ENCODE measurements around the gene TAF12.
"Not testable (repeated sequence)": the region's sequence is repeated elsewhere in the genome, so short reads cannot be mapped to it uniquely, and the experiment has no call there.

TAF12 gene, protein sequence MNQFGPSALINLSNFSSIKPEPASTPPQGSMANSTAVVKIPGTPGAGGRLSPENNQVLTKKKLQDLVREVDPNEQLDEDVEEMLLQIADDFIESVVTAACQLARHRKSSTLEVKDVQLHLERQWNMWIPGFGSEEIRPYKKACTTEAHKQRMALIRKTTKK

DNA sequence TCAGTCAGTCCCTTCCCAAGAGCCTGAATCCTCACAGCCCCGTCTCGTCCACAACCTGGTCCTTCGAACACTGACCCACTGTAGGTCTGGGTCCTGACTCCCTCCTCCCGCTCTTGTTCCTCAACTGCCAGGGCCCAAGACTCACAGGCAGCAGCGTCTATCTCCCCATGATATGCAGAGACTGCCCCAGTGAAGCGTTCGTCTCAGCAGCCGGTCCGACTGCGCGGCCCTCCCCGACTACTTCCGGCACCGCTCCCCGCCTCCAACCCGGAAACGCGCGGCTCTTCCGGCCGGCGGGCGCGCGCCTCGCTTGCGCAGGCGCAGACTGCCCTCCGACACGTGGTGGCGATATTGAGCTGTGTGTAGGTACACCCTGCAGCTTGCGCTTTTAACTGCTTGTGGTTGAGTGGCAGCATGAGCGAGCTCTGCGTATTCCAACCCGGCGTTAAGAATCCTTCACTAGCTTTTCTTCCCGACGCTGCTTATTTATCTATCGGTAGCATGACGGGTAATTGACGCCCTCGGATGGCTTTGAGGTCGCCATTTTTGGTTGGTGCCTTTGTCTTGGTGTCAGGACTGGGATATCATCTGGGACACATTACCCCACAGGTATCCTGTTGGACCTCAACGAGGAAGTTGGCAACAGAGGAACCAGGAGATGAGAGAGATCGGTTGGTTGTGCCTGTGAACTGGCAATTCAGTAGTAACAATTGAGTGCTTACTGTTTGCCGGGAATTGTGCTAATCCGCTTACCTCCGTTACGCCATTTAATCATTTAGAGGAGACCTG, at the start of gene TAF12:
TAF12 (minus strand) TSS at position 221 of the 789 bp plus-strand sequence. CDS start 20,986 bp downstream, outside the sequence.
- DNase-seq (ENCODE audit: low read depth in 2 of 2), result peak; percentile 87 to 89

DNA sequence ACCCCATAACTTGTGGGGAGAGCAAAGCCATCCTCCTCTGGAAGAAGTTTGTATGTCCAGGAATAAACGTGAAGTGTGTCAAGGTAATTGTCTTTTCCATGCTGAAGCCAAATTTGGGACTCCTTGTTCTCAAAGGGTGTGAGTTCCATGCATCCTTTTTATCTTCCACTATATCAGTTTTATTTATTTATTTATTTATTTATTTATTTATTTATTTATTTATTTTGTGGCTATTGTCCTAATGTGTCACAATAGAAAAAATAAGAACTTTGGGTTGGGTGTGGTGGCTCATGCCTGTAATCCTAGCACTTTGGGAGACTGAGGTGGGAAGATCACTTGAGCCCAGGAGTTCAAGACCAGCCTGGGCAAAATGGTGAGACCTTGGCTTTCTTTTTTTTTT, 48.8 kb upstream of the TAF12 start:
- not testable (repeated sequence) for DNase-seq (ENCODE audit: low read depth in 2 of 2)

DNA sequence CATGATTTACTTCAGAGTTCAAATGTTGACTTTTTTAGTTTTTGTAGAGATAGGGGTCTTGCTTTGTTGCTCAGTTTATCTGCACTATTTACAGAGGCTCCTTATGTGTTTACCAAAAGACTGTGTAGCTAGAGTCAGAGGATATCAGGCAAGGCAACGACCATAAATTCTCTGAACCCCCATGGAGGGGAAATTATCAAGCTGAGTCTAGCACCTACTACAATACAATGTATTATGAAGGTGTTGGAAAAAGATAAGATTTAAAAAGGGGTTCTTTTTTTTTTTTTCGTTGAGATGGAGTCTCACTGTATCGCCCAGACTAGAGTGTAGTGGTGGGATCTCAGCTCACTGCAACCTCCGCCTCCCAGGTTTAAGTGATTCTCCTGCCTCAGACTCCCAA, 42.1 kb upstream of the TAF12 start:
- no peak for DNase-seq (ENCODE audit: low read depth in 2 of 2)

DNA sequence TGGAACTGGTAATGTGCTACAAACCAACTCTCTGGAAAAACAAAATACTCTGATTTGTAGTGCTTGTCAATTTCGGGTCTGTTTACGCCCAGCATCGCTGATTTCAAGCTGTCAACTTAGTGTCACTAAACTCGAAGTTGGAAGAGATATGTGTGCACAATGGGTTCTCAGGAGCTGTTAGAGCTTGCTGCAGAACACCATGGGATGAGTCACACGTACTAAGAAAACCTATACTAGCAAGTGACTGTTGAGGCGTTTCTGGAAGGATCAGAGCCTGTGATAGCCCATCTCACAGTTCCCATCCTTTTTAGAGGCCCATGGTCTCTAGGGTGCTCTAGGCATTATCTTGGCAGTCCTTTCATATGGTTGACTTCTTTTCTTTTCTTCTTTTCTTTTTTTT, 40.0 kb upstream of the TAF12 start:
- no peak for DNase-seq (ENCODE audit: low read depth in 2 of 2)

DNA sequence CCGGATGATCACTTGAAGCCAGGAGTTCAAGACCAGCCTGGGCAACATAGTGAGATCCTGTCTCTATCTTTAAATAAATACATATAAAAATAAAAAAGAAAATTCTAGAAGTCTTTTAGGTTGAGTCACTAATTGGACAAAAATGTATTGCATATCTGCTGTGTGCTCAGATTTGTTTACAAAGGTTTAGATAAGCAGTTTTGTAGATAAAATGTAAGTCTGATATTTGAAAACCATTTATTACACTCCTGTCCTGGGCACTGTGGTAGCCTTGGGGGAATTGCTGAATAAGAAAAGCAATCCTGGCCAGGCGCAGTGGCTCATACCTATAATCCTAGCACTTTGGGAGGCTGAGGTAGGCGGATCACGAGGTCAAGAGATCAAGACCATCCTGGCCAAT, 37.3 kb upstream of the TAF12 start:
- DNase-seq (ENCODE audit: low read depth in 2 of 2), result no peak

DNA sequence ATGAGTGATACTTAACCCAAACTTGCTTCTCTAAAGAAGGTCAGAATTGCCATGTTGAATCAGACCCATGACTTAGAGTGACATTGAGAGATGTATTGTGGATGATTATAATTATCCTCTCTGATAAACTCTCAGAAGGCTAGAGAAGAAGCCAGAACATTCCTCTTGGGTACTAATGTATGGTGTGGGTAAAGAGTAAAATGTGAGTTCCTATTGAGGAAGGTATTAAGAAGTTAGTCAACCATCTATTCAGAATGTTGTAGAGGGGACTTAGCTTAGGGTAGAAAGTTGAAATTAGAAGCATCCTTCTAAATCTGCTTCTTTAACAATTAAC, 33.0 kb upstream of the TAF12 start:
- DNase-seq (ENCODE audit: low read depth in 2 of 2), result no peak

DNA sequence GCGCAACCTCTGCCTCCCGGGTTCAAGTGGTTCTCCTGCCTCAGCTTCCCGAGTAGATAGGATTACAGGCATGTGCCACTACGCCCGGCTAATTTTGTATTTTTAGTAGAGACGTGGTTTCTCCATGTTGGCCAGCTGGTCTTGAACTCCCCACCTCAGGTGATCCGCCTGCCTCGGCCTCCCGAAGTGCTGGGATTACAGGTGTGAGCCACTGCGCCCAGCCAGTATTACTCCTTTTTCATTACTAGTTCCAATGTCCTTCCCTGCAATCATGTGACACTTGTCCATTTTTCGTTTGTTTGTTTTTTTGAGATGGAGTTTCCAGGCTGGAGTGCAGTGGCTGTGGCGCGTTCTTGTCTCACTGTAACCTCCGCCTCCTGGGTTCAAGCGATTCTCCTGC, 30.1 kb upstream of the TAF12 start:
- DNase-seq (ENCODE audit: low read depth in 2 of 2), result not testable (repeated sequence)

DNA sequence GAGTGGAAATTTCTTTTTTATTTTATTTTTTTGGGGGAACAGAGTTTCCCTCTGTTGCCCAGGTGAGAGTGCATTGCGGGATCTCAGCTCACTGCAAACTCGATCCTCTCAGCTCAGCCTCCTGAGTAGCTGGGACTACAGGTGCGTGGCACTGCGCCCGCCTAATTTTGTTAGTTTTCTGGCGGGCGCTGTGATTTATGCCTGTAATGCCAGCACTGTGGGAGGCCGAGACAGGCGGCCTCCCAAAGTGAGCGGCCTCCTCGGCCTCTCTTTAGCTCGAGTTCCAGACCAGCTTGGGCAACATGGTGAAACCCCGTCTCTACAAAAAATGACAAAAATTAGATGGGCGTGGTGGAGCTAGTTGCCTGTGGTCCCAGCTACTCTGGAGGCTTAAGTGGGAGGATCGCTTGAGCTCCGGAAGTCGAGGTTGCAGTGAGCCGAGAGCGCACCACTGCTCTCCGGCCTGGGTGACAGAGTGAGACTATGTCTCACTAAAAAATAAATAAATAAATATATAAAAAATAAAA, 28.4 kb upstream of the TAF12 start:
- DNase-seq (ENCODE audit: low read depth in 2 of 2), result no peak

DNA sequence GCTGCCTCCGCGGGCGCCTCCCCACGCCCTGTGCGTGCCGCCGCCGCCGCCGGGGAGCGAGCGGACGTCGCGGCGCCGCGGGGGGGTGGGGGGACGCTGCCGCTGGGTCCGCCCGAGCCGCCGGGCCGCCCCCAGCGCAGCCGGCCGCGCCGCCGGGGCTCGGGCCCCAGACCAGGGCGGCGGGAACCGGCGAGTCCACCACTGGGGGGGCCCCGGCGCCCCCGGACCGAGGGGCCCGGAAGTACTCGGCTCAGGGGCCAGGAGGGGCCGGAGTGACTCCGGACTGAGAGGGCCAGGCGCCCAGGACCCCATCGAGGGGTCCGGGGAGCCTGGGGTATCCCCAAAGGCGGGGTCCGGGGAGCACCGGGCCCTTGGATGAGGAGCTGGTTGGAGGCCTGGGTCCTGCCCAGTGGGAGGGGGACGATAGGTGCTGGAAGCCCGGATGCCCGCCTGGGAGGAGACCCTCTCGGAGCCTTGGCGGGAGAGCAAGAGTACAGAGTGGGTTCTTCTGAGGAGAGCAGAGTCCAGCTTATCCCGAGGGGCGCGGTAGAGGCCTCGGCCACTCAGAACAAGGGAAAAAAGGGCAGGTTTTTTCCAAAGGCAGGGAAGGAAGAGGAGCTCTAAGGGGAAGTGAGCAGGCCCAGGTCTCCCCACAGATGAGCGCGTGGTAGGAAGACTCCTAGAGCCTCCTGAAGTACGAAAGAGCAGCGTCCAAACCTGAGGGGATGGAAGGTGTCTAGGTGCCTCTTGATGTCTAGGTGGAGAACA, 26.3 kb upstream of the TAF12 start:
- DNase-seq (ENCODE audit: low read depth in 2 of 2), result peak in 1 of 2 experiments; percentile 39

DNA sequence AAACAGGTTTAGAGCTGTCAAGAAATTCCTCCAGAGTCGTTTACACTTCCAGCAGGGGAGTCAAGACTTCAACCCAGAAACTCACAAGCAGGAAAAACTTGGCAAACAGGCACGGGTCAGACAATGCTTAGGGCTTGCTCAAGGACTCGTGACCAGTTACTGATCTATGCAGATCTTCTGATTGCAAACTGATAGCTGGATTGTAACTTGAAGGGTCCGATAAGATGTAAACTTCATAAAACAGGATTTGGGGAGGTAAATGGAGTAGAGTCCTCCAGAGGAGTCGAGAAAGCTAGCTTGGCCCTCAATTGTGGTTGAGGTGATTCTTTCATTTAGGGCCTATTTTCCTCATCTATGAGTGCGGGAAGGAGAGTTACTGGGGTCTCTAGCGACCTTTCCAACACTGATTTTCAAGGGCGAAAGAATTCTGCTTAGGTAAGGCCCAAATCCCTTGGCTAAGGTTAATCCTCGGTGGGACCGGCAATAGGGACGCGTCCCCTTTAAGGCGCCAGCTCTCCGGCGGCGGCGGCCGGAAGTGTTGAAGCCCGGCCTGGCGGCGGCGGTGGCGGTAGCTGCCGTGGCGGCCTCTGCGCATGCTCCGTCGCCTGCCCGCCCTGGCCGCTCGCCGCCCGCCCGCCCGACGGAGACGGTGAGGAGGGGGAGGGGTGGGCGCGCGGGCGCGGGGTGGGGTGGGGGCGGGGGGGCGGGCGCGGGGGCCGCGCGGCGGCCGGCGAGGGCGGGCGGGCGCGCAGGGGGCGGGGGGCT, 25.5 kb upstream of the TAF12 start, which contains the start of gene GMEB1:
GMEB1 (plus strand) TSS at position 594 of the 765 bp plus-strand sequence. CDS start 14,829 bp downstream, outside the sequence.
- DNase-seq (ENCODE audit: low read depth in 2 of 2), result peak; percentile 57 to 62

DNA sequence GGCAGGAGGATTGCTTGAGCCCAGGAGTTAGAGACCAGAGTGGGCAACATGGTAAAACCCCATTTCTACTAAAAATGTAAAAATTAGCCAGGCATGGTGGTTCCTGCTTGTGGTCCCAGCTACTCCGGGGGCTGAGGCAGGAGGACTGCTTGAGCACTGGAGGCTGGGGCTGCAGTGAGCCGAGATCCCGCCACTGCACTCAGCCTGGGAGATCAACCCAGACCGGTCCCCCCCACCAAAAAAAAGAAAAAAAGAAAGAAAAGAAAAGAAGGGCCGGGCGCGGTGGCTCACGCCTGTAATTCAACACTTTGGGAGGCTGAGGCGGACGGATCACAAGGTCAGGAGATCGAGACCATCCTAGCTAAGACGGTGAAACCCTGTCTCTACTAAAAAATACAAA, 23.9 kb upstream of the TAF12 start:
- DNase-seq (ENCODE audit: low read depth in 2 of 2), result no peak

DNA sequence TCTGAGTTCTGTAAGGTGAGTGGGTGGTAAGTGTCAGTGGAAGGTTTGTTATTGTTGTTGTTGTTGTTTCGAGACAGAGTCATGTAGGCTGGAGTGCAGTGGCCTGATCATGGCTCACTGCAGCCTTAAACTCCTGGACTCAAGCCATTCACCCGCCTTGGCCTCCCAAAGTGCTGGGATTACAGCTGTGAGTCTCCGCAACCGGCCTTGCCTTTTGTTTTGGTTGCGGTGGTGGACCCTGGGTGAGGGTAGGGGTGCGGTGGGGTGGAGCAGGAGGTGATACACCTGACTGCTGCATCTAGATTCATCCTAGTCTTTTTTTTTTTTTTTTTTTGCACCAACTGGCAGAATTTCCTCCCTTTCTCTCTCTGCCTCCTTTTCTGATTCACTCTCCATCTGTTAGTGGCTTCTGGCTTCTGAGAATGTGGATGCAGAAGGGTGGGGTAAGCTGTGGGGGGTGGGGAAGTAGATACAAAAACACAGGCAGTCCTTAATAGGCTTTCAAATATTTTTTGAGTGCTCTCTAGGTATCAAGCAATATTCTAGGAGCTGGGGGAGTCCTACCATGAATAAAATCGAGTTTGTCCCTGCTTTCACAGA, 21.1 kb upstream of the TAF12 start:
- no peak for DNase-seq (ENCODE audit: low read depth in 2 of 2)

DNA sequence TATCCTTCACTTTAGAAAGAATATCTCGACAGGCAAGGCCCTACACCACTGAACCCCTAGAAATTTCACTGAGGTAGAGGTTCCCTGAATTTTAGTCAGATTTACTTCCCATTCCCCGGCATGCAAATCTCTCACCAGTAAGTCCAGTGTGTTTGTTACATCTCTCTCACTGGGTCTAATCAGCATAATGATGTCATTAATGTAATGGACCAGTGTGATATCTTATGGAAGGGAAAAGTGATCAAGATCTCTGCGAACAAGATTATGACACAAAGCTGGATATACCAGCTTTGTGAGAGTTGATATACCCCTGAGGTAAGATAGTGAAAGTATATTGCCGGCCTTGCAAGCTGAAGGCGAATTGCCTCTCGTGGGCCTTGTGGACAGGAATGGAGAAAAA, 13.5 kb upstream of the TAF12 start:
- DNase-seq (ENCODE audit: low read depth in 2 of 2), result no peak

DNA sequence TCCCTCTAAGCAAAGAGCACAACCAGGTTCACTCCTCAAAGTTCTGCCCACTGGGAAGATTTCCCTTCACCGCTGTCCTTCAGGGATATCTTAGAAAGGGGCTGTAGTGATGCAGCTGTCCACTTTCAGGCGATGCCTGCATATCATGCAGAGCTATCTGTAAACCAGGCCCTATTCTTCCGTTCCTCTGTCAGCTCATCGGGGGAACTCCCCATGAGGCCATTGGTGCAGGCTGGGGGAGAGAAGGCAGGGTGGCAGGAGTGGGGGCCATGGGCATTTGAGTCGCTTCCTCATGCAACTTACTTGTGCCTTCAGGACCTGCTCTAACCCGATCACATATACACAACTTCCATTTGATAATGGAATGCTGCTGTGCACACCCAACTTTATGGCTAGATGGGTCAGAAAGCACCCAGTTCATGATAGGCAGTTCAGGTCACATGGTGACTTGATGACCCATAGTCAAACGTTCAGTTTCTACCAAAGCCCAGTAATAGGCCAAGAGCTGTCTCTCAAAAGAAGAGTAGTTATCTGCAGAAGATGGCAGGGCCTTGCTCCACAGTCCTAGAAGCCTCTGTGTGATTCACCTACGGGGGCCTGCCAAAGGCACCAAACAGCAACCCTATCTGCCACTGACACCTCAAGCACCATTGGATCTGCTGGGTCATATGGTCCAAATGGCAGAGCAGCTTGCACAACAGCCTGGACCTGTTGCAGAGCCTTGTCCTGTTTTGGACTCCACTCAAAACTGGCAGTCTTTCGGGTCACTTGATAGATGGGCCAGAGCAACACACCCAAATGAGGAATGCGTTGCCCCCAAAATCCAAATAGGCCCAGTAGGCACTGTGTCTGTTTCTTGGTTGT, 12.8 kb upstream of the TAF12 start:
- DNase-seq (ENCODE audit: low read depth in 2 of 2), result not testable (repeated sequence)

DNA sequence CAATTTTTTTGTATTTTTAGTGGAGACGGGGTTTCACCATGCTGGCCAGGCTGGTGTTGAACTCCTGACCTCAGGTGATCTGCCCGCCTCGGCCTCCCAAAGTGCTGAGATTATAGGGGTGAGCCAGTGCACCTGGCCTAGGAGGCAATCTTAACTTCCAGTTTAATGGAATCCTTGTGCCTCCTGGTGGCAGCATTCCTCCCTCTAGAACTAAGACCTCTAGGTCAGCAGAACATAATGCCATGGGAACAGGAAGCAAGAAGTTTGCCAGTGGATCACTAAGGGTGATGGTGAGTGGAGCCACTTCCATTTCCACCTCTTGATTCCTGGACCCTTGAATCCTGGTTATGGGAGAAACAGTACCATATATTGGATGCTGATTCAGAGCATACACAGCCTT, 11.0 kb upstream of the TAF12 start:
- not testable (repeated sequence) for DNase-seq (ENCODE audit: low read depth in 2 of 2)

DNA sequence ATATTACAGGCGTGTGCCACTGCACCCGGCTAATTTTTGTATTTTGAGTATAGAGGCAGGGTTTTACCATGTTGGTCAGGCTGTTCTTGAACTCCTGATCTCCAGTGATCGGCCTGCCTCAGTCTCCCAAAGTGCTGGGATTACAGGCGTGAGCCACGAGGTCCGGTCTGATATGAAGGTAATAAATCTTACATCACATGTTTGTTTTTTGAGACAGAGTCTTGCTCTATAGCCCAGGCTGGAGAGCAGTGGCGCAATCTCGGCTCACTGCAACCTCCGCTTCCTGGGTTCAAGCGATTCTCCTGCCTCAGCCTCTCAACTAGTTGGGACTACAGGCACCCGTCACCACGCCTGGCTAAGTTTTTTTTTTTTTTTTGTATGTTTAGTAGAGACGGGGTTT, 10.2 kb upstream of the TAF12 start:
- DNase-seq (ENCODE audit: low read depth in 2 of 2), result not testable (repeated sequence)

DNA sequence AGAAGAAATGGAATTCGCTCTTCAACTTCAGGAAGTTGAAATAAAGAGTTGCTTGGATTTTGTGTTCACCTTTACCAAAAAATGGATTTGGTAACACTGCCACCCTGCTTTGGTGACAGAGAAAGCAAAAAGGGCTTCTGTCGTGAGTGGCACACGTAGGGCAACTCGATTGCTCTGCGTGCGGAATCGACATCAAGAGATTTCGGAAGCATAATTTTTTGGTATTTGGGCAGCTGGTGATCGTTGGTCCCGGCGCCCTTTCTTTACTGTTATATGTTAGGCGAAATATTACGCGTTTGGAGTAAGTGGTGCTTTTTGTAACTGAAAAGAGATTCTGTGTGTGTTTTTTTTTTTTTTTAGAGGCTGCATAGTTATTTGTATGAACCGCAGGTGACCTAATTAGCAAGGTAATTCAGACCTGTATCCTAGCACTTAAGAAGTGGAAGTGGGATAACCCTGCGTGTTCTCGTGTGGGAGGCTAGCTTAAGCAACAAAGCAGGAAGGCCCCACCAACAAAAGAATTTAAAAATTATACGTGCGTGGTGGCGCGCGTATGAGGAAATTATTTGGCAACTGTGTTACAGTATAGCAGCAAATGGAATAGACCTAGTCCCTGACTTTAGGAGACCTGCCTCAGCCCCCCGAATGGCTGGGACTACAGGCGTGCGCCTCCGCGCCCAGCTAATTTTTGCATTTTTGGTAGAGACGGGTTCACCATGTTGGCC, 5.8 kb upstream of the TAF12 start, which contains the start of gene RNU11:
RNU11 (plus strand) TSS at position 127 of the 725 bp plus-strand sequence.
- peak; percentile 98 to 99 for DNase-seq (ENCODE audit: low read depth in 2 of 2)

DNA sequence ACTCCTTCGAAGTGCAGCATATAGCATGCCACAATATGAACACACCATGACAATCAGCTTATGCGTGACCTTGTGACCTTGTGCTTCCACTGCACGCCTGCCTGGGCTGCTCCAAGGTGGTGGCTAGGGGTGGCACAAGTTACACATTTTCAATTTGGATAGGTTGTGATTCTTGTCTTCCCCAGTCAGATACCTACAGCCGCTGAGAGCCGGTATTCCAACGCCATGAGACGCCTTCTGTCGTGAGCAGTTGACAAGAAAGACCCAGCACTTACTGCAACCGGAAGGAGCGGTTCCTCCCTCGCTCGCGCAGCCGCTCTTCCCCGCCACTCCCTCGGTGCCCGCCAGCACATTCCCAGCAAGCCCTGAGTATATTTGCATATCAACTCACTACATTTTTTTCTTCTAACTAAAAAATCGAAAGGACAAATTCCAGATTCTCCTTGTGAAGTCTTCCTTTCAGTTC, 5.2 kb upstream of the TAF12 start:
- peak; percentile 77 to 83 for DNase-seq (ENCODE audit: low read depth in 2 of 2)

DNA sequence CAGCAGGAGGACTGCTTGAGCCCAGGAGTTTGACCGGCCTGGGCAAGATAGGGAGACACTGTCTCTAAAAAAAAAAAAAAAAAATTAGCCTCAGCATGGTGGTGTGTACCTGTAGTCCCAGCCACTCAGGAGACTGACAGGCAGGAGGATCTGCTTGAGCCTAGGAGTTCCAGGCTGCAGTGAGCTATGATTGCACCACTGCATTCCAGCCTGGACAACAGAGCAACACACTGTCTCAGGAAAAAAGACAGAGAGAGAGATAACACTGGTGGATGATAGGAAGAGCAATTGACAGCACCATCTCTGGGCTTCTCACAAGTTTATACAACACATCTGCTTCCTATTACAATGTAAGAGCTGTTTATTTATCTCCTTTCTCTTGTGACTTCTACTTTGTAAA, 3.2 kb upstream of the TAF12 start:
- DNase-seq (ENCODE audit: low read depth in 2 of 2), result no peak

Data from fibroblast of skin of left biceps (primary cell).